ENCODE data around the gene TMEM50A. TPM values are rescaled to one million over a fixed set of nuclear protein-coding genes. Genes with fewer than 3 reads are reported as not detected.
"Not testable (repeated sequence)": the region's sequence is repeated elsewhere in the genome, so short reads cannot be mapped to it uniquely, and the experiment has no call there.

The TMEM50A gene
- total and polyA plus RNA-seq, 9 of the 15 experiments (the other 6 are each of a cell fraction or from before 2014, with no cell fraction given) = 43.7 to 195 (median 137) TPM

- TF ChIP-seq ZEB2 (IDR thresholded peaks at IDR 0.05) = peak; percentile 71
- TF ChIP-seq UBTF (IDR thresholded peaks at IDR 0.05; ENCODE audit: borderline replicate concordance in 1 of 2, low read depth in 2 of 2, low read length in 2 of 2) = peak in 1 of 2 experiments; percentile 66; a peak in 1 of 4 replicates
- peak; percentile 65 for TF ChIP-seq HDAC2 (IDR thresholded peaks at IDR 0.05)
- peak; percentile 41 for TF ChIP-seq CHD1 (IDR thresholded peaks at IDR 0.05; ENCODE audit: low read length)
- TF ChIP-seq CTCF (IDR thresholded peaks at IDR 0.05 in 2 of 3, conservative IDR thresholded peaks at IDR 0.05 in 1 of 3; ENCODE audit: insufficient read depth in 2 of 3, low read depth in 1 of 3, low read length in 3 of 3) = peak in 2 of 3 experiments; percentile 30 to 37; a peak in 2 of 6 replicates
- 0 out of 4 replicates have a peak, but pooled peaks of 1 of the 2 experiments have one; percentile 26 for TF ChIP-seq ZNF639 (CRISPR knock-in tag; conservative IDR thresholded peaks at IDR 0.05 in 1 of 2, IDR thresholded peaks at IDR 0.05 in 1 of 2)
- 0 out of 2 replicates have a peak, but pooled peaks have one; percentile 26 for TF ChIP-seq LEF1 (IDR thresholded peaks at IDR 0.05)
- TF ChIP-seq PBX2 (CRISPR knock-in tag; IDR thresholded peaks at IDR 0.05; ENCODE audit: low read depth) = not testable (repeated sequence)
- TF ChIP-seq PBX2 (tag; conservative IDR thresholded peaks at IDR 0.05; ENCODE audit: low read depth) = peak; percentile 27
- peak; percentile 43; the same call in 1 of the 2 replicates for TF ChIP-seq POLR2A (conservative IDR thresholded peaks at IDR 0.05)
- peak; percentile 20; the same call in 1 of the 2 replicates for TF ChIP-seq PHF8 (IDR thresholded peaks at IDR 0.05; ENCODE audit: borderline replicate concordance, low read length)
- peak; percentile 33 for TF ChIP-seq E2F8 (IDR thresholded peaks at IDR 0.05; ENCODE audit: low read depth, partially characterized antibody)
- peak in 1 of 2 experiments; percentile 67; a peak in 2 of 4 replicates for TF ChIP-seq HDAC1 (IDR thresholded peaks at IDR 0.05)
- peak; percentile 38 for TF ChIP-seq RBBP5 (IDR thresholded peaks at IDR 0.05; ENCODE audit: borderline replicate concordance, insufficient read depth, low read length, poor library complexity, severe bottlenecking)
- TF ChIP-seq SMARCE1 (IDR thresholded peaks at IDR 0.05) = 0 out of 2 replicates have a peak, but pooled peaks have one; percentile 30
- peak; percentile 51 to 59 for TF ChIP-seq NRF1 (conservative IDR thresholded peaks at IDR 0.05 in 1 of 2, IDR thresholded peaks at IDR 0.05 in 1 of 2)
Observed at GRCh38 chr1:25336922-25337354, 1.2 kb upstream of the TMEM50A start (continued).
